Fibroblast of pulmonary artery (primary cell): ENCODE results near the gene RGS14.
A peak's percentile ranks its signal among the peaks of the same experiment; 100 is the strongest.

Experiments
- DNase-seq: peaks from one replicate; pipeline ENCODE4 v3.0.0-alpha.2; 2010; ENCODE audit warnings: low read depth
- H3K4me3 ChIP-seq: replicated peaks from 2 replicates; pipeline ENCODE4 v1.5.1; 2011; ENCODE audit warnings: low read depth, mild to moderate bottlenecking, control low read depth, low read length, moderate library complexity
- TF ChIP-seq, protein P1 (sequence below): IDR thresholded peaks from 2 replicates; pipeline ENCODE4 v1.5.1; 2011; ENCODE audit warnings: mild to moderate bottlenecking, control low read depth, low read length, inconsistent platforms; ENCODE audit errors: missing control alignments

Gene RGS14

DNA sequence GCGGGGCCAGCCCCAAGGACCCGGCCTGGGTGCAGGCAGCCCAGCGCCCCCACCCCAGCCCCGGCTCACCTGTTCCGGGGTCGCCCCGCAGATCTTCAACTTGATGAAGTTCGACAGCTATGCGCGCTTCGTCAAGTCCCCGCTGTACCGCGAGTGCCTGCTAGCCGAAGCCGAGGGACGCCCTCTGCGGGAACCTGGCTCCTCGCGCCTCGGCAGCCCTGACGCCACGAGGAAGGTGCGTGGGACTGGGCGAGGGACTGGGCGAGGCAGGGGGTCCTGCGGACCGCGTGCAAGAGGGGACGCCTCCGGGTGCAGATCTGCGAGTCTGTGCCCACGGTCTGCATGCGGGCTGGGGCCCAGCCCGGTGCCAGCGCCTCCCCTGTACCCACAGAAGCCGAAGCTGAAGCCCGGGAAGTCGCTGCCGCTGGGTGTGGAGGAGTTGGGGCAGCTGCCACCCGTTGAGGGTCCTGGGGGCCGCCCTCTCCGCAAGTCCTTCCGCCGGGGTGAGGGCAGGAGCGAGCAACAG lies 9.7 kb downstream of the RGS14 start:
- H3K4me3 ChIP-seq, result peak overlapping the region; percentile 52
- TF ChIP-seq, protein P1, sequence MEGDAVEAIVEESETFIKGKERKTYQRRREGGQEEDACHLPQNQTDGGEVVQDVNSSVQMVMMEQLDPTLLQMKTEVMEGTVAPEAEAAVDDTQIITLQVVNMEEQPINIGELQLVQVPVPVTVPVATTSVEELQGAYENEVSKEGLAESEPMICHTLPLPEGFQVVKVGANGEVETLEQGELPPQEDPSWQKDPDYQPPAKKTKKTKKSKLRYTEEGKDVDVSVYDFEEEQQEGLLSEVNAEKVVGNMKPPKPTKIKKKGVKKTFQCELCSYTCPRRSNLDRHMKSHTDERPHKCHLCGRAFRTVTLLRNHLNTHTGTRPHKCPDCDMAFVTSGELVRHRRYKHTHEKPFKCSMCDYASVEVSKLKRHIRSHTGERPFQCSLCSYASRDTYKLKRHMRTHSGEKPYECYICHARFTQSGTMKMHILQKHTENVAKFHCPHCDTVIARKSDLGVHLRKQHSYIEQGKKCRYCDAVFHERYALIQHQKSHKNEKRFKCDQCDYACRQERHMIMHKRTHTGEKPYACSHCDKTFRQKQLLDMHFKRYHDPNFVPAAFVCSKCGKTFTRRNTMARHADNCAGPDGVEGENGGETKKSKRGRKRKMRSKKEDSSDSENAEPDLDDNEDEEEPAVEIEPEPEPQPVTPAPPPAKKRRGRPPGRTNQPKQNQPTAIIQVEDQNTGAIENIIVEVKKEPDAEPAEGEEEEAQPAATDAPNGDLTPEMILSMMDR, result no peak
- DNase-seq, result no peak

DNA sequence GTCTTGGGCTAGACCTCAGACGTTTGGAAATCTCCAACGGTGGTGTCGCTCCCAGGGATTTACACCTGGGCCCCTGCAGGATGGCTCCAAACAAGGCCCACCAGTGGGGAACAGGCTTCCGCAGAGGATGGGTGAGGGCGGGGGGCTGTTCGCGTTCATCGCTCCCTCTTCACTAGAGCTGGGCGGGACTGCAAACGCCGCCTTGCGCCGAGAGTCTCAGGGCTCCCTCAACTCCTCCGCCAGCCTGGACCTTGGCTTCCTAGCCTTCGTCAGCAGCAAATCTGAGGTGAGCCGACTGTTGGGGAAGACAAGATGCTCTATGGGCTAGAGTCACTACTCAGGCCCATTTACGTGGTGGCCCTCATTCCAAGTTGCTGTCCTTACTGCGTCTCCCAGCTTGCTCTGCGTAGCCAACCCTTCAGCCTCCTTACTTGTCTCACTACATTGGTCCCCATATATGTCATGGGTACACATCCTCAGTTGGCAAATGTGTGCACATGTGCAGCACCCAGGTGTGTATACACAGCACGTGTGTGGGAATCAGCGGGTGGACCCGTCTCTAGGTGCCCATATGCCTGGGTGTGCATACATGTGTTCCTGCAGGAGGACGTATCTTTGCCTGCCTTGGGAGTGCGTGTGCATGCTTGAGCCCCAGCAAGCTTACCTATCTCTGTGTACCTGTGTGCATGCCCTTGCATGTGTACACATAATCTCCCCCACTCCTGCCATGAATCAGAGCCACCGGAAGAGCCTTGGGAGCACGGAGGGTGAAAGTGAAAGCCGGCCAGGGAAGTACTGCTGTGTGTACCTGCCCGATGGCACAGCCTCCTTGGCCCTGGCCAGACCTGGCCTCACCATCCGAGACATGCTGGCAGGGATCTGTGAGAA lies 10.5 kb downstream of the RGS14 start:
- TF ChIP-seq, protein P1, result no peak
- no peak overlapping the region for H3K4me3 ChIP-seq
- DNase-seq, result no peak

DNA sequence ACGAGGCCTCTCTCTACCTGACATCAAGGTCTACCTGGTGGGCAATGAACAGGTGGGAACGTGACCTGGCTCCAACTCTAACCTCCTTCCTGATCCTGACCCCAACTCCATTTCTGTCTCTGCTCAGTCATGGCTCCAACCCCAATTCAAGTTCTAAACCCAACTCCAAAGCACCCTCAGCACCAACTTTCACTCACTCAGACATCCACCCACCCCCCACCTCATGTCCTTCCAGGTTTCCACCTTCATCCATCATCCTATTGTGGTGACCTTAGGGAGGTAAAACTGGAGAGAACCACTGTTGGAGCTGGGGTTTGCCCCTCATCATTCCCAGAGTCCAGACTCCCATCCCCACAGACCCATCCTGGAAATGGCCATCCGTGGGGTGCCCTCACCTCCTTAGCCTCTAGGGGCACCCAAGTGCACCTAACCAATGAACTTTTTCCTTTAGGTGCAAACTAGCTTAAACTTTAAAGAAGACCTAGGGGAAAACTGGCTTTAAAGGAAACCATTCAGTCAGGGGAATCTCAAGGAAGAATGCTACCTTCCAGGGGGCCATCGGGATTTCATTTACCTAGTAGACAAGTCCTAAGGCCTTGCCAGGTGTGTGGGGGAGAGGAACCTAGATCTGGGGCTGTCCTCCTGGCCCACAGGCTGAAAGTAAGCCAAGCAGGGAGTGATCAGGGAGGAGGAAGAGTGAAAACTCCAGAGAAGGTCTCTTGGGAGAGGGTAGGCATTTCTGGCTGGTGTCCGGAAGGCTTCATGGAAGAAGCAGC lies 11.3 kb downstream of the RGS14 start:
- TF ChIP-seq, protein P1, result peak; percentile 76
- no peak overlapping the region for H3K4me3 ChIP-seq
- peak; percentile 31 for DNase-seq

DNA sequence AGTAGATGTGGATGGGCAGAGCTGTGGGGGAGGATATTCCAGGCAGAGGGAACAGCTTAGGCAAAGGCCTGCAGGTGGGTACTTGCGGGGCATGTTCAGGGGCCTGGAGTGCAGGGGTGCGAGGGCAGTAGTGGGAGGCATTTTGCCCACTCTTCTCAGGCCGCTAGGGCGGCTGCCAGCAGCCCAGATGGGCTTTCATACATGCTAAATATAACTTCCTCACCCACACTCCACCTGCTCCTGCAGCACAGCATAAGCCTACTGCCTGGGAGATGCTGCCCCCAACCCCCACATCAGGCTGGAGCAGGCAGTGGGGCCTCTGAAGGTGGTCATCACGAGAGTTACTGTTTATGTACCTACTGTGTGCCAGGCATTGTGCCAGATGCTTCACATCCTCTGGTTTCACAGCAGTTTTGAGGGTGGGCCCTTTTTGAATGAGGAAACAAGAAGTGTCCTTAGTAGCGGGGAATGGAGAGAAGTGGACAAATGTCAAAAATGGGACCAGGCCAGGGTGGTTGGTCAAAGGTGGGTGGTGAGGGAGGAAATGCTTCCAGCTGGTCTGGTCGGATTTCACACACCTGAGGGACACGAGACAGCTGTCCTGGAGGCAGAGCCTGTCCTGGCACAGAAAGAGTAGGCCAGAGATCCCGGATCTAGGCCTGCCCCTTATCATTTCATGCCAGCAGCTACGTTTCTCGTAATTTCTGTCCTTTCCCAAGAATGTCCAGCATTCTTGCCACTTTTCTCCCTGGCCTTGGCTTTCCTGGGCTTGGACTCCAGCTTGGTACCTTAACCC lies 12.1 kb downstream of the RGS14 start:
- H3K4me3 ChIP-seq, result no peak overlapping the region
- TF ChIP-seq, protein P1, result no peak
- DNase-seq, result no peak

DNA sequence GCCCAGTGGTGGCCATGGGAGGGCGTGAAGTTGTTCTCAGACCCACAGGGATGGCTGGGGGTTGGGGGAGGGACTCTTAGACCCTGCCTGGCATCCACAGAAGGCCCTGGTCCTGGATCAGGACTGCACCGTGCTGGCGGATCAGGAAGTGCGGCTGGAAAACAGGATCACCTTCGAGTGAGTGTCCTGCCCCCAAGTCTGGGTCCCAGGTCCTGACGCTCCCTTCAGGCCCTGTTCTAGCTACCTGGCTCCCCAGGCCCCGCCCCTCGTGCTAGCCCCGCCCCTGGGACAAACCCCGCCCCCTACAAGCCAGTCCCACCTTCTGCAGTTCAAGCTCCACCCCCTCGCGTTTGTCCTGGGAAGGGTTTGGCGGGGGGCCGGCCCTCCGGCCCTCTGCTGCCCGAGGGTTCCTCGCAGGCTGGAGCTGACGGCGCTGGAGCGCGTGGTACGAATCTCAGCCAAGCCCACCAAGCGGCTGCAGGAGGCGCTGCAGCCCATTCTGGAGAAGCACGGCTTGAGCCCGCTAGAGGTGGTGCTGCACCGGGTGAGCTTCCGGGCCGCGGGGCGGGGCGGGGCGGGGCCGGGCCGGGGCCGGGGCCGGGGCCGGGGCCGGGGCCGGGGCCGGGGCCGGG lies 12.9 kb downstream of the RGS14 start:
- H3K4me3 ChIP-seq, result peak overlapping the region; percentile 66
- TF ChIP-seq, protein P1, result peak; percentile 55

More for the DNA sequence above, 12.9 kb downstream of the RGS14 start:
- peak; percentile 94 for DNase-seq
